ENCODE data around the gene ITLN2. TPM values are rescaled to one million over a fixed set of nuclear protein-coding genes. Genes with fewer than 3 reads are reported as not detected.

Gene ITLN2
- total and polyA plus RNA-seq, 2 experiments from 2014 or later, result 8.0 to 12.8 TPM

- Histone ChIP-seq H3K27me3 (ENCODE audit: insufficient read depth) (no peaks in the 10 kb centered on the region), H3F3A (replicated peaks; ENCODE audit: low read depth) (no peaks in the 10 kb centered on the region), H3K9me2 (ENCODE audit: insufficient read depth) (no peaks in the 10 kb centered on the region), H3K79me2 (replicated peaks; ENCODE audit: insufficient read depth) (no peaks in the 10 kb centered on the region), H3K4me2 (no peak overlapping the region), H3K4me3 (no peak overlapping the region), H3K36me3 (ENCODE audit: insufficient read depth) (no peaks in the 10 kb centered on the region), H2AFZ (peak overlapping the region; percentile 52; the same call in 1 of the 2 replicates), H4K20me1 (replicated peaks; ENCODE audit: insufficient read depth) (no peaks in the 10 kb centered on the region), H3K27ac (ENCODE audit: low read depth) (no peak overlapping the region), H3K4me1 (ENCODE audit: insufficient read depth) (no peaks in the 10 kb centered on the region)
- Mint-ChIP-seq H3K4me3 (no peak overlapping the region), H3K9me3 (no peaks in the 10 kb centered on the region), H3K4me1 (no peaks in the 10 kb centered on the region; the same call in 2 of the 3 replicates), H3K27me3 (ENCODE audit: insufficient read depth, low read depth, poor library complexity) (peaks cover 4% of the 10 kb centered on the region), H3K36me3 (ENCODE audit: low read depth) (no peaks in the 10 kb centered on the region), H3K27ac (no peak overlapping the region)
- DNase-seq (ENCODE audit: low spot score) (peak; percentile 24), ATAC-seq (peak; percentile 68)
- peak in 1 of 2 experiments; percentile 19; a peak in 1 of 4 replicates for TF ChIP-seq CTCF (conservative IDR thresholded peaks at IDR 0.05; ENCODE audit: low read depth in 2 of 2)
- TF ChIP-seq NANOG (IDR thresholded peaks at IDR 0.05; ENCODE audit: borderline replicate concordance), result no peak
Measured at GRCh38 chr1:160905617-160905989, 49.0 kb downstream of the ITLN2 start.

- no peaks in the 10 kb centered on the region for H3K36me3 Mint-ChIP-seq (ENCODE audit: low read depth)
- Histone ChIP-seq H3K79me2 (replicated peaks; ENCODE audit: insufficient read depth) (no peaks in the 10 kb centered on the region), H4K20me1 (replicated peaks; ENCODE audit: insufficient read depth) (no peaks in the 10 kb centered on the region), H3K27me3 (ENCODE audit: insufficient read depth) (no peaks in the 10 kb centered on the region), H3K4me1 (ENCODE audit: insufficient read depth) (no peaks in the 10 kb centered on the region), H3K9me2 (ENCODE audit: insufficient read depth) (no peaks in the 10 kb centered on the region), H2AFZ (peak overlapping the region; percentile 0; the same call in 1 of the 2 replicates), H3K27ac (ENCODE audit: low read depth) (no peak overlapping the region), H3K36me3 (ENCODE audit: insufficient read depth) (no peaks in the 10 kb centered on the region), H3K4me3 (no peak overlapping the region), H3K4me2 (no peak overlapping the region), H3F3A (replicated peaks; ENCODE audit: low read depth) (no peaks in the 10 kb centered on the region)
- peaks cover 4% of the 10 kb centered on the region for H3K27me3 Mint-ChIP-seq (ENCODE audit: insufficient read depth, low read depth, poor library complexity)
- no peak overlapping the region for H3K27ac Mint-ChIP-seq
- ATAC-seq, result no peak
- H3K4me3 Mint-ChIP-seq, result no peak overlapping the region
- DNase-seq (ENCODE audit: low spot score), result no peak
- H3K9me3 Mint-ChIP-seq, result 0 out of 3 replicates have a peak, but pooled peaks cover 2% of the 10 kb centered on the region
- H3K4me1 Mint-ChIP-seq, result no peaks in the 10 kb centered on the region; the same call in 2 of the 3 replicates
- no peak for TF ChIP-seq EZH2phosphoT487 (IDR thresholded peaks at IDR 0.05; ENCODE audit: unreplicated experiment)
- TF ChIP-seq ETS1 (IDR thresholded peaks at IDR 0.05), result no peak
- no peak for TF ChIP-seq CREB1 (CRISPR knock-in tag; IDR thresholded peaks at IDR 0.05; ENCODE audit: low read depth)
- no peak for TF ChIP-seq ZNF331 (CRISPR knock-in tag; IDR thresholded peaks at IDR 0.05; ENCODE audit: low read depth)
- TF ChIP-seq ZNF462 (CRISPR knock-in tag; IDR thresholded peaks at IDR 0.05), result no peak
- TF ChIP-seq POLR2AphosphoS5 (IDR thresholded peaks at IDR 0.05; ENCODE audit: low read depth), result no peak
- TF ChIP-seq CTCF (conservative IDR thresholded peaks at IDR 0.05; ENCODE audit: low read depth in 2 of 2), result no peak
Measured at GRCh38 chr1:160904783-160905616, 49.6 kb downstream of the ITLN2 start.
